Measurements from ENCODE around the gene IL17C. TPM values are rescaled to one million over a fixed set of nuclear protein-coding genes. Genes with fewer than 3 reads are reported as not detected.

Gene IL17C
- total and polyA plus RNA-seq, 10 of the 15 experiments (the other 5 are each of a cell fraction or from before 2014, with no cell fraction given): not detected

DNA sequence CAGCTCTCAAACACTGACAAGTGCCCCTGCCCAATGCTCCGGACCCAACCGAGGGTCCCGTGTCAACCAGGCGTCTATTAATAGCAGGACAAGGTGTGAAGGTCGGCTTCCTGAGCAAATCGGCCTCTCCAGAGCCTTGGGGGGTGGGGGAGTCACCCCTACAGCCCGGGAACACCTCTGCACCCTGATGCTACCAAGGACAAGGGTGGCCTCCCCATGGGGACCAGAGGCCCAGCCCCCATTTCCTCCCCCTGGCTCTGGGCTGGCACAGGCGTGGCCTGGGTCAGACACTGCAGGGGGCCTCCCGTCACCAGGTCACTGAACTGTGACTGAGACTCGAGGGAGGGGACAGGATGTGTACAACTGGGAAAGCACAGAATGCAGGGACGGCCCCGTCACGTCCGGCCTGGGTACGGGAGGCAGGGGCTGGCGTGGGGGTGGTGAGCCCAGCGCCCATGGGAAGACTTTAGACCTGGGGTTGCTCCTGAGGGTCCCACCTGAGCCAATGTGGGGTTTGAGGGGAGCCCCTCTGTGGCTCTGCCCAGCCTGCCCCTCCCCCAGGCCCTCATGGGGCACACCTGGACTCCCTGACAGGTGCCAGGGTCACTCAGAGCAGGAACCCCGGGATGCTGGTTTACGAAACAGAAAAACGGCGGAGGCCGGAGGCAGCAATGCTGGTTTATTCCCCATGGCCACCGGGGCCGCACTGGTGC lies 13.1 kb downstream of the IL17C start (continued):
- TF ChIP-seq CREM (IDR thresholded peaks at IDR 0.05; ENCODE audit: low read depth) (peak; percentile 86), MAX (IDR thresholded peaks at IDR 0.05; ENCODE audit: low read depth, low read length) (no peak), NRF1 (conservative IDR thresholded peaks at IDR 0.05; ENCODE audit: low read depth, low read length) (no peak), POU2F2 (IDR thresholded peaks at IDR 0.05; ENCODE audit: borderline replicate concordance, low read depth, low read length) (peak; percentile 48; the same call in 2 of the 3 replicates), IRF5 (IDR thresholded peaks at IDR 0.05; ENCODE audit: borderline replicate concordance) (no peak), HDAC6 (IDR thresholded peaks at IDR 0.05; ENCODE audit: unreplicated experiment) (no peak), ASH2L (IDR thresholded peaks at IDR 0.05; ENCODE audit: borderline replicate concordance, low read depth) (no peak), LARP7 (IDR thresholded peaks at IDR 0.05) (0 out of 2 replicates have a peak, but pooled peaks have one; percentile 64), SMARCA5 (IDR thresholded peaks at IDR 0.05) (peak; percentile 98), NKRF (conservative IDR thresholded peaks at IDR 0.05) (peak; percentile 21; the same call in 1 of the 2 replicates), ZBTB33 (IDR thresholded peaks at IDR 0.05) (0 out of 2 replicates have a peak, but pooled peaks have one; percentile 37), ZSCAN29 (IDR thresholded peaks at IDR 0.05) (no peak), MEF2A (IDR thresholded peaks at IDR 0.05; ENCODE audit: insufficient read depth, low read depth, low read length) (0 out of 2 replicates have a peak, but pooled peaks have one; percentile 35), NBN (IDR thresholded peaks at IDR 0.05) (peak; percentile 86; the same call in 1 of the 2 replicates), CBX5 (IDR thresholded peaks at IDR 0.05; ENCODE audit: low read depth) (no peak), RUNX3 (IDR thresholded peaks at IDR 0.05; ENCODE audit: low read length) (peak; percentile 59), CBFB (IDR thresholded peaks at IDR 0.05; ENCODE audit: low read depth) (peak; percentile 30; the same call in 1 of the 2 replicates), BMI1 (IDR thresholded peaks at IDR 0.05; ENCODE audit: borderline replicate concordance) (no peak), ZNF217 (IDR thresholded peaks at IDR 0.05) (no peak), SPI1 (IDR thresholded peaks at IDR 0.05; ENCODE audit: borderline replicate concordance, insufficient read depth, low read depth, low read length) (peak; percentile 59), NFIC (IDR thresholded peaks at IDR 0.05; ENCODE audit: low read depth, low read length) (no peak; the same call in 1 of the 2 replicates)
- TF ChIP-seq, protein P1, sequence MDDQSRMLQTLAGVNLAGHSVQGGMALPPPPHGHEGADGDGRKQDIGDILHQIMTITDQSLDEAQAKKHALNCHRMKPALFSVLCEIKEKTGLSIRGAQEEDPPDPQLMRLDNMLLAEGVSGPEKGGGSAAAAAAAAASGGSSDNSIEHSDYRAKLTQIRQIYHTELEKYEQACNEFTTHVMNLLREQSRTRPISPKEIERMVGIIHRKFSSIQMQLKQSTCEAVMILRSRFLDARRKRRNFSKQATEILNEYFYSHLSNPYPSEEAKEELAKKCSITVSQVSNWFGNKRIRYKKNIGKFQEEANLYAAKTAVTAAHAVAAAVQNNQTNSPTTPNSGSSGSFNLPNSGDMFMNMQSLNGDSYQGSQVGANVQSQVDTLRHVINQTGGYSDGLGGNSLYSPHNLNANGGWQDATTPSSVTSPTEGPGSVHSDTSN (IDR thresholded peaks at IDR 0.05; ENCODE audit: insufficient replicate concordance, low read depth, low read length): peak; percentile 59
- TF ChIP-seq, protein P2, sequence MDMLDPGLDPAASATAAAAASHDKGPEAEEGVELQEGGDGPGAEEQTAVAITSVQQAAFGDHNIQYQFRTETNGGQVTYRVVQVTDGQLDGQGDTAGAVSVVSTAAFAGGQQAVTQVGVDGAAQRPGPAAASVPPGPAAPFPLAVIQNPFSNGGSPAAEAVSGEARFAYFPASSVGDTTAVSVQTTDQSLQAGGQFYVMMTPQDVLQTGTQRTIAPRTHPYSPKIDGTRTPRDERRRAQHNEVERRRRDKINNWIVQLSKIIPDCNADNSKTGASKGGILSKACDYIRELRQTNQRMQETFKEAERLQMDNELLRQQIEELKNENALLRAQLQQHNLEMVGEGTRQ (IDR thresholded peaks at IDR 0.05; ENCODE audit: borderline replicate concordance, low read depth, low read length): no peak
